HG03460 (cell line): ENCODE results near the gene GTF2H2.
"Not testable (repeated sequence)": the region's sequence is repeated elsewhere in the genome, so short reads cannot be mapped to it uniquely, and the experiment has no call there.

ENCODE experiments used
- ATAC-seq: cut with Tn5 transposase; IDR thresholded peaks from one replicate; pipeline ENCODE4 v1.9.1; 2021; ENCODE audit not compliant: unreplicated experiment

GTF2H2 gene

DNA sequence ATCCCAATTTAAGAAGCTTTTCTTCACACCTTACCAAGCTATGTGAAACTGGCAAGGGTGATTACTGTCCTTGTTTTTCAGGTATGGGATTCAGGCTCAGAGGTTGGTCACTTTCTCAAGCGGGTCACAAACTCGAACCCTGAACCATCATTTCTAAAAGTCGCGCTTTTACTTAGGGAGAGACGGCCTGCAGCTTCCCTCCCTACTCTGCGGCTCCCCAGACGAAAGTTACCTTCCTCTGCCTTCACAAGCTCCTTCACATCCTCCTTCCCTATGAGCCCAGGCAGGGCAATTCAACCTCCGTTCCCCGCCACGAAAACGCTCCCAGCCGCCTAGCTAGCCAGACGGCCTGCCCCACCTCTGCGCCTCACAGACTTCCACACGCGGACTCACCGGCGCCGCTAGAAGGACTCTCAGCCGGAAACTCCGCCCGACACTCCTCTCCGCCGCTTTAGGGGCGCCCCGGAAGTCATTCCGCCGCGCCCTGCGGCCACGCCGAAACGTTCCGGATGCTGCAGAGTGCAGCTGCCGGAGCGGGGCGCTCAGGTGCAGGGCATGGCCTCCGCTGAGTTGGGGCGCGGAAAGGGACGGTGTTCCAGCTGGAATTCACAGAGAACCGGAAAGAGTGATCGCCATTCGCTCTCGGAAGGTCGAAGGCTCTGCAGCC, at the start of gene GTF2H2:
GTF2H2 (minus strand) TSS at position 415 of the 667 bp plus-strand sequence. CDS start 4,913 bp downstream, outside the sequence.
- peak; percentile 94 for ATAC-seq

DNA sequence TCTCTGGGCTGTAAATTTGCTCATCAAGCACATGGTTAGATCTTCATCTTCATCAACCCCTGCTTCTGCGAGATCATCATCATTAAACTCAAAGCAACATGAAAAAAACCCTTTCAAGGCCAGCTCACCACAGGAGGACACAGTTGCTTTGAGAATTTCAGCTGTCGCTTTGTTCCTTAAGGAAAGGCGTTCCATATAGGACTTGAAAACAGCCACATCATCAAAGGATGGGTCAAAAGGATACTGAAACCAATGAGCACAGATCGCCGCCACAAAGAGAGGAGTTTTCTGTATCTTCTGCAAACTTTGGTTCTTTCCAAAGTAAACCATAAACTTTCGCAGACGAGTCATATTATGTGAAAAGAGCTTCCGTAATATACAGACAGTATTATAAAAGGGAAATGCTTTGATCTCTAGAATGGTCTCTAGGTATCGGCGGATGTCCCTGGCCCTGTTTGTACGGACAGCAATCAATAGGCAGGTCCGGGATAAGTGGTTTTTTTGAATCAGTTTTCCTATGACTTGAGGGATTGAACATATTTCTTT, 42.3 kb upstream of the GTF2H2 start:
- not testable (repeated sequence) for ATAC-seq

GRCh38 chr5:71099996-71100395, 32.5 kb upstream of the GTF2H2 start:
- ATAC-seq: not testable (repeated sequence)

DNA sequence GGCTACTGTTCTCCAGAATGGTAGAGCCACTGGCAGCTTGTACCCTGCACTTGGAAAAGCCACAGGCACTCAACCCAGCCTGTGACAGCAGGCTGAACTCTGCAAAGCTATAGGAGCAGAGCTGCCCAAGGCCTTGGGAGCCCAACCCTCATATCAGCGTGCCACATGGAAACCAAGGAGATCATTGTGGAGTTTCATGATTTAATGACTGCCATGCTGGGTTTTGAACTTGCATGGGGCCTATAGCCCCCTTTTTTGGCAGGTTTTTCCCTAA, 30.4 kb upstream of the GTF2H2 start:
- not testable (repeated sequence) for ATAC-seq

DNA sequence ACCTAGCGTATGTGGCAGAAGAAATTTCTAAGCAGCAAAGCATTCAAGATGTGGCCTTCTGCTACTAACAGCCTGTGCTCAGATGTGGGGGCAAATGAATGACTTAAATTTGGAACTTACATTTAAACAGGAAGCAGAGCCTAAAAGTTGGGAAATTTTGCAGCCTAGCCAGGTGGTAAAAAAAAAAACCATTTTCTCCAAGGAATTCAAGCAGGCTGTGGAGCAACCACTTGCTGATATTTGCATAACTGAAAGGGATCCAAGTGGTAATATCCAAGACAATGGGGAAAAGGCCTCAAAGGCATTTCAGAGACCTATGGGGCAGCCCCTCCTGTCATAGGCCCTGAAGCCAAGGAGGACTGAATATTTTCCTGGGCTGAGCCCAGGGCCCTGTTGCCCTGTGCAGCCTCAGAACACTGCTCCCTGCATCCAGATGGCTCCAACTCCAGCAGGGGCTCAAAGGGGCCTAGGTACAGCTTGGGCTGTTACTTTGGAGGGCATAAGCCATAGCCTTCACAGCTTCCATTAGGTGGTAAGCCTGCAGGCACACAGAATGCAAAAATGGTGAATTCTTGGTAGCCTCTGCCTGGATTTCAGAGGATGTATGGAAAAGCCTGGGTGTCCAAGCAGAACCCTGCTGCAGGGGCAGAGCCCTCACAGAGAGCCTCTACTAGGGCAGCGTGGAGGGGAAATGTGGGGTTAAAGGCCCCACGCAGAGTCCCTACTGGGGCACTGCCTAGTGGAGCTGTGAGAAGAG, 29.9 kb upstream of the GTF2H2 start:
- ATAC-seq: not testable (repeated sequence)

DNA sequence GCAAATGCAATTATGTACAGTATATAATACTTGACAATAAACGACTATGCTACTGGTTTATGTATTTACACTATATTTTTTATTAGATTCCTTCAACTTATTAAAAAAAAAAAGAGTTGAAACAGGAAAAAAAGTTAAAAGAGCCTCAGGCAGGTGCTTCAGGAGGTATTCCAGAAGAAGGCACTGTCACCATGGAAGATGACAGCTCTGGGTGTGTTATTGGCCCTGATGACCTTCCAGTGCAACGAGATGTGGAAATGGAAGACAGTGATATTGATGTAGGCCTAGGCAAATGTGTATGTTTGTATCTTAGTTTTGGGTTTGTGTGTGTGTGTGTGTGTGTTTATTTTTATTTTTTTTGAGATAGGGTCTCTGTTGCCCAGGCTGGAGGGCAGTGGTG, 22.3 kb upstream of the GTF2H2 start:
- ATAC-seq: not testable (repeated sequence)

DNA sequence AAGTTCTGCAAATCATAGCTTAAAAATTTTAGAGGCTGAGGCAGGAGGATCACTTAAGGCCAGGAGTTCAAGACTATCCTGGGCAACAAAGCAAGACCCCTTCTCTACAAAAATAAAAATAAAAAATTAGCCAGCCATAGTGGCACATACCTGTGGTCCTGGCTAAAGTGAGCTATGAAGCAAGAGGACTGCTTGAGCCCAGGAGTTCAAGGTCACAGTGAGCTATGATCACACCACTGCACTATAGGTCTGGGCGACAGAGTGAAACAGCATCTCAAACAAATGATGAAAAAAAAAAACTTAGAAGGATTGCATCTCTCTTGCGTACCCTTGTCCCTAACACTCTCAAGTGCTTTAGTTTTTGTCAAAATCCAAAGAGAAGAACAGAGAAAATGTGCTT, 21.3 kb upstream of the GTF2H2 start:
- not testable (repeated sequence) for ATAC-seq

DNA sequence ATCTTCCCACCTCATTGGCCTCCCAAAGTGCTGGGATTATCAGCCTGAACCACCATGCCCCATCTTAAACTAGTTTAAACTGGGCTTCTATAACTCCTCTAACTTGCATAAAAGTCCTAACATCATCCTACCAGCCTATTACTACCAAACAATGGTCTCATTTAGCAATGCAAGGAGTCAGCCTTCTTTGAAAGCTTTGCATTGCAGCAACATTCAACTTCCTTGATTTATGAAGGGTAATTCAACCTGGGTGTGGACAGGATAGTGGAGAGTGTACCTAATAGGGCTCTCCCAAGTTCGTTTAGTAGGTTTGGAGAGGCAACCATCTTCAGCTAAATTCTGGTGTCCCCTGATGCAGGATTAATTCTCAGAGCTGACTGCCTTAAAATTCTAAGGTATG, 18.7 kb upstream of the GTF2H2 start:
- not testable (repeated sequence) for ATAC-seq

GRCh38 chr5:71084280-71085063, 17.0 kb upstream of the GTF2H2 start:
- ATAC-seq: not testable (repeated sequence)

GRCh38 chr5:71082898-71083297, 15.4 kb upstream of the GTF2H2 start:
- ATAC-seq: not testable (repeated sequence)

DNA sequence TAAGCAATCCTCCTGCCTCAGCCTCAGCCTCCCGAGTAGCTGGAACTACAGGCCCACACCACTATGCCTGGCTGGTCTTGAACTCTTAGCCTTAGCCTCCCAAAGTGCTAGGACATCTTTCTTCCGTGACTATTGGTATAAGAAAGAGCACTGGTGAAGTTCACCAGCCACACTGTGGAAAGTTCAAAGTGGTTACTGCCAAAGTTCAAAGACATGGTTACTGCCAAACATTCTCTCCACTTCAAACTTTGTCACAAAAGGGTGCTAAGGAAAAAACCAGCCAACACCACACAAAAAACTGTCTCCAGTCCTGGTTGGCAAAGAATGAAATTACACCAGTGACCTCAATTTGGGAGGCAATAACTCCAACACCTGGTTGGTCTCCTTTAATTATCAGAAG, 14.9 kb upstream of the GTF2H2 start:
- not testable (repeated sequence) for ATAC-seq

GRCh38 chr5:71061322-71061721, 6.2 kb downstream of the GTF2H2 start:
- not testable (repeated sequence) for ATAC-seq

GRCh38 chr5:71059426-71059825, 8.1 kb downstream of the GTF2H2 start:
- not testable (repeated sequence) for ATAC-seq

GRCh38 chr5:71044808-71045207, 22.7 kb downstream of the GTF2H2 start:
- not testable (repeated sequence) for ATAC-seq

DNA sequence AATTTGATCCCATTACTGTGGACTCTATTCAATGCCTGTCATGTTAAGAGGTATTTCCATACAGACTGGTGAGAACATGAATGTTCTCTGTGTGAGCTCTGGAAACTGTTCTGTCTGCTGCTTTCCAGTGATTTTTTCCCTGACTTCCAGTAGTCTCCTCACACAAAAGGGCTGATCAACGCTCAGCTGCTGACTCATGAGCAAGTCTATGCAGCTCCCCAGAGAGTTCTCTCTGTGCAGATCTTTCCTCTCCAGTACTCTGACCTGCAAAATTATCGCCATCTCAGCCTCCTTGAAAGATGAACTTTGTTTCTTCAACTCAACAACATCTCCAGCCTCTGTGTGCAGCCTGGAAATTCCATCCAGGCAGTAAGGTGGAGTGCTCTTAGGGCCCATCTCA, 23.3 kb downstream of the GTF2H2 start:
- ATAC-seq: not testable (repeated sequence)

DNA sequence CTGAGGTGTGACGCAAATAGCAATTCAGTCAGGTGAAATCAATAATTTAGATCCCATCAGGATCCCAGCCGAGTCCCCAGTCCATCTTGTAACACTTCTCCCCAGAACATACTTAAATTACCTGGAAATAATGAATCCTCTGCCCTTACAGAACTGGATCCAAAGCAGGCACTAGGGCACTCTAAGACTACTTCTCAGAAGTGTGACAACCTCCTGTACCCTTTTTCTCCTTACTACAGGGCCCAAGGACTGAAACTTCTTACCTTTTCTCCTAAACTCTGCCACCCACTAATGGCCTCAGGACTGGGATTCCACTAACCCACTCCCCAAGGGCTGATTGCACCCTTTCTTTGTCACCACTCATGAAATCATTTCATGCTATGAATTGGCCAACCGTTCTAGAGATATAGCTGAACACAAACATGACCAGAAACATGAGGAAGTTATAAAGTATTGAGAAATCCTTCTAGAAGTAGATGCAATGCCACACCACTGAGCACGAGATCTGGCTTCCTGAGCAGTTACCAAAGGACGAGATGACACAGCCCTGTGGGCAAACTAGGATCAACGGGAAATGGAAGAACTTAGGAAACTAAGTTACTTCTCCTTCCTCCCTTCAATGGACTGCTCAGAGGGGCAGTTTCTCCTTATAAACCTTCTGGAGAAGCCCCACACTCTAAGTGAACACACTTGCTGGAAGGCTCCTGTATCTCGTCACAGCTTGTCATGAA, 36.3 kb downstream of the GTF2H2 start:
- not testable (repeated sequence) for ATAC-seq

- not testable (repeated sequence) for ATAC-seq
Measured at GRCh38 chr5:71025289-71025953, 42.1 kb downstream of the GTF2H2 start, which contains the start of gene NAIP. TSS of gene NAIP (minus strand) at chr5:71025339. CDS start at chr5:71012915, 12,424 bp downstream.

- not testable (repeated sequence) for ATAC-seq
Measured at GRCh38 chr5:71020643-71021042, 46.8 kb downstream of the GTF2H2 start.

DNA sequence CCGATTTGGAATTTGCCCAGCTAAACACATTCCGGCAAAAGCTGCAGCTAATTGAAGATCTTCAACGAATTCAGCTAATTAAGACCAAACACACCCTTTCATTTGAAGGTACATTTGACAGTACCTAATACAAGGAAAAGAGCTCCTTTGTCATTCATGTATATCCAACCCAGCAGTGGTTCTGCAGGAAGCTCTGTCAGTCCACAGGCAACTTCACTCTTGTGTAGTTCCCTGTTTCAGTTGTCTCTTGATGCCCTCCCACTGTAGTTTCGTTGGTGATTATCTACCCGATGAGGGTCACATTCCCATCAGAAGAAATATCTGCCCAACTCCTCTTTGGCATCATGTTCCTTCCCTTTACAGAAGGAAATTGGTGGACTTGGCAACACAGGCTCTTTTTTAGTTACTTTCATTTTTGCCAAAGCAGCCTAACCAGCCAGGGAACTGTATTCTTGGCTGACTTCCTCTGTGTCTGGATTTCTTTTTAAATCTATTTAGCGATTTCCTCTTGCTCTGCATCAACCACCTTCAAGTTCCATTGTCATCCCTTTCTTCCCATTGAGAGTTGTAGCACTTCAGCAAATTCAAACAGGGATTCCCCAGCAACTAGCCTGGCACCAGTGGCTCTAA, 49.0 kb downstream of the GTF2H2 start:
- not testable (repeated sequence) for ATAC-seq

DNA sequence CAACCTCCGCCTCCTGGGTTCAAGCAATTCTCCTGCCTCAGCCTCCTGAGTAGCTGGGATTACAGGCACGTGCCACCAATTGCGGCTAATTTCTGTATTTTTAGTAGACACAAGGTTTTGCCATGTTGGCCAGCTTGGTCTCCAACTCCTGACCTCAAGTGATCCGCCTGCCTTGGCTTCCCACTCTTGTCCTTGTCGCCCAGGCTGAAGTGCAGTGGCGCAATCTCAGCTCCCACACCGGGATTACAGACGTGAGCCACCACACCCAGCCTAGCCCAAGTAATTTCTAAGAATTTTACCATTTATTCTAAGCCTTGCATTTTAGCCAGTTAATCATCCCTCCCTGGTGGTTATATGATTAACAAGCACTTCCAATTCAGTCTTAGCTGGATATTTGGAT, 53.3 kb downstream of the GTF2H2 start:
- no peak for ATAC-seq
